Fibroblast of lung (primary cell): ENCODE data around the gene BLOC1S3. TPM values are rescaled to one million over a fixed set of nuclear protein-coding genes. Genes with fewer than 3 reads are reported as not detected.

Experiments used
- DNase-seq, 2 donors: peaks; one replicate each; pipeline versions ENCODE4 v3.0.0 to v3.0.0-alpha.2; 2010; ENCODE audit warnings: low read depth in 2 of 2
- H2AFZ ChIP-seq: 2 replicates; pipeline ENCODE4 v1.5.1; 2012; ENCODE audit warnings: low read length, control low read depth, inconsistent platforms
- H3K27ac ChIP-seq: 2 replicates; pipeline ENCODE4 v1.5.1; 2011; ENCODE audit warnings: low read length, control low read depth; ENCODE audit not compliant: insufficient read depth
- H3K27me3 ChIP-seq: 2 replicates; pipeline ENCODE4 v1.5.1; 2011; ENCODE audit warnings: mild to moderate bottlenecking, low read length; ENCODE audit not compliant: control insufficient read depth, insufficient read depth
- H3K36me3 ChIP-seq: 2 replicates; pipeline ENCODE4 v1.5.1; 2011; ENCODE audit warnings: low read length; ENCODE audit not compliant: control insufficient read depth, insufficient read depth
- H3K4me1 ChIP-seq: 2 replicates; pipeline ENCODE4 v1.5.1; 2011; ENCODE audit warnings: low read length; ENCODE audit not compliant: control insufficient read depth, insufficient read depth; ENCODE audit errors: extremely low read depth
- H3K4me2 ChIP-seq: 2 replicates; pipeline ENCODE4 v1.5.1; 2011; ENCODE audit warnings: low read length, control low read depth; ENCODE audit not compliant: insufficient read depth; ENCODE audit errors: extremely low read depth
- H3K4me3 ChIP-seq, 4 experiments: fragments of 200-600 bp in 1 of 4; sonication (generic) in 1 of 4; replicated peaks in 1 of 4; 2 replicates each; pipeline ENCODE4 v1.5.1; 2011 to 2016; ENCODE audit warnings: low read length in 4 of 4, low read depth in 3 of 4, mild to moderate bottlenecking in 3 of 4, control low read depth in 2 of 4, inconsistent platforms in 1 of 4, mixed read lengths in 1 of 4; ENCODE audit not compliant: insufficient read depth in 1 of 4; ENCODE audit errors: control extremely low read depth in 1 of 4
- H3K79me2 ChIP-seq: 2 replicates; pipeline ENCODE4 v1.5.1; 2012; ENCODE audit warnings: mild to moderate bottlenecking, low read length, inconsistent platforms; ENCODE audit not compliant: control insufficient read depth, insufficient read depth
- H3K9ac ChIP-seq: 2 replicates; pipeline ENCODE4 v1.5.1; 2011; ENCODE audit warnings: mild to moderate bottlenecking, low read length, control low read depth; ENCODE audit not compliant: insufficient read depth
- H3K9me3 ChIP-seq: 2 replicates; pipeline ENCODE4 v1.5.1; 2012; ENCODE audit warnings: low read depth, low read length; ENCODE audit not compliant: control insufficient read depth, insufficient read depth
- H4K20me1 ChIP-seq: 2 replicates; pipeline ENCODE4 v1.5.1; 2011; ENCODE audit warnings: low read length; ENCODE audit not compliant: control insufficient read depth, insufficient read depth; ENCODE audit errors: extremely low read depth
- EZH2 ChIP-seq: IDR thresholded peaks from 2 replicates; pipeline ENCODE4 v1.5.1; 2012; ENCODE audit warnings: low read length, control low read depth, mild to moderate bottlenecking; ENCODE audit errors: missing control alignments
- polyA plus RNA-seq, 2 donors: library from polyadenylated mRNA; depleted of rRNA in 1 of 2; stranded (reverse) in 1 of 2; unstranded in 1 of 2; fragments of >200 nt; gene quantifications; 2 replicates each; pipeline ENCODE4 v1.2.1, GENCODE V29; 2011 to 2012; ENCODE audit warnings: missing spikeins in 1 of 2
- total RNA-seq: library from RNA; depleted of rRNA; stranded (reverse); fragments of >200 nt; gene quantifications from 2 replicates; pipeline ENCODE4 v1.2.1, GENCODE V29; 2014
- TF ChIP-seq, protein P1 (sequence below), 2 donors: IDR thresholded peaks in 1 of 2; conservative IDR thresholded peaks in 1 of 2; 1 replicate in 1 of 2; 2 replicates in 1 of 2; pipeline ENCODE4 v1.5.1; 2011 to 2012; ENCODE audit warnings: low read length in 2 of 2, control low read depth in 1 of 2, inconsistent platforms in 1 of 2, low read depth in 1 of 2, mild to moderate bottlenecking in 1 of 2

BLOC1S3 gene
- total and polyA plus RNA-seq, 2 donors (not counting 1 experiment from before 2014, with no cell fraction given): 3.8 to 5.6 TPM

GRCh38 chr19:45191375-45191774 lies 12.8 kb downstream of the BLOC1S3 start:
- Histone ChIP-seq H3K9ac (no peak overlapping the region), H4K20me1 (no peaks in the 10 kb centered on the region), H3K9me3 (no peaks in the 10 kb centered on the region), H2AFZ (no peak overlapping the region), H3K4me1 (peaks cover 2% of the 10 kb centered on the region), H3K4me2 (no peak overlapping the region), H3K4me3 (no peak overlapping the region), H3K27ac (no peak overlapping the region), H3K36me3 (no peaks in the 10 kb centered on the region), H3K79me2 (no peaks in the 10 kb centered on the region), H3K27me3 (no peaks in the 10 kb centered on the region)
- TF ChIP-seq, protein P1, sequence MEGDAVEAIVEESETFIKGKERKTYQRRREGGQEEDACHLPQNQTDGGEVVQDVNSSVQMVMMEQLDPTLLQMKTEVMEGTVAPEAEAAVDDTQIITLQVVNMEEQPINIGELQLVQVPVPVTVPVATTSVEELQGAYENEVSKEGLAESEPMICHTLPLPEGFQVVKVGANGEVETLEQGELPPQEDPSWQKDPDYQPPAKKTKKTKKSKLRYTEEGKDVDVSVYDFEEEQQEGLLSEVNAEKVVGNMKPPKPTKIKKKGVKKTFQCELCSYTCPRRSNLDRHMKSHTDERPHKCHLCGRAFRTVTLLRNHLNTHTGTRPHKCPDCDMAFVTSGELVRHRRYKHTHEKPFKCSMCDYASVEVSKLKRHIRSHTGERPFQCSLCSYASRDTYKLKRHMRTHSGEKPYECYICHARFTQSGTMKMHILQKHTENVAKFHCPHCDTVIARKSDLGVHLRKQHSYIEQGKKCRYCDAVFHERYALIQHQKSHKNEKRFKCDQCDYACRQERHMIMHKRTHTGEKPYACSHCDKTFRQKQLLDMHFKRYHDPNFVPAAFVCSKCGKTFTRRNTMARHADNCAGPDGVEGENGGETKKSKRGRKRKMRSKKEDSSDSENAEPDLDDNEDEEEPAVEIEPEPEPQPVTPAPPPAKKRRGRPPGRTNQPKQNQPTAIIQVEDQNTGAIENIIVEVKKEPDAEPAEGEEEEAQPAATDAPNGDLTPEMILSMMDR (conservative IDR thresholded peaks at IDR 0.05 in 1 of 2, IDR thresholded peaks at IDR 0.05 in 1 of 2; ENCODE audit: low read depth in 1 of 2, low read length in 2 of 2): no peak
- TF ChIP-seq EZH2: no peak
- DNase-seq: no peak

GRCh38 chr19:45195764-45196163 lies 17.2 kb downstream of the BLOC1S3 start:
- H3K4me2 ChIP-seq: peak overlapping the region; percentile 13
- H3K4me1 ChIP-seq: peaks cover 2% of the 10 kb centered on the region
- H3K4me3 ChIP-seq: no peak overlapping the region
- no peaks in the 10 kb centered on the region for H3K79me2 ChIP-seq
- H3K27me3 ChIP-seq: no peaks in the 10 kb centered on the region
- no peak for TF ChIP-seq EZH2
- TF ChIP-seq, protein P1 (conservative IDR thresholded peaks at IDR 0.05 in 1 of 2, IDR thresholded peaks at IDR 0.05 in 1 of 2; ENCODE audit: low read depth in 1 of 2, low read length in 2 of 2): no peak
- no peaks in the 10 kb centered on the region for H4K20me1 ChIP-seq
- H3K27ac ChIP-seq: peak overlapping the region; percentile 27
- no peak overlapping the region for H3K9ac ChIP-seq
- peak in 1 of 2 donors; percentile 43 for DNase-seq
- H2AFZ ChIP-seq: no peak overlapping the region
- H3K36me3 ChIP-seq: no peaks in the 10 kb centered on the region
- no peaks in the 10 kb centered on the region for H3K9me3 ChIP-seq

- peak; percentile 30 to 56 for DNase-seq
- H3K4me2 ChIP-seq: no peak overlapping the region
Observed at GRCh38 chr19:45200568-45200967, 22.0 kb downstream of the BLOC1S3 start.

More at GRCh38 chr19:45200568-45200967, 22.0 kb downstream of the BLOC1S3 start:
- H3K27me3 ChIP-seq: no peaks in the 10 kb centered on the region
- no peaks in the 10 kb centered on the region for H3K9me3 ChIP-seq
- no peak overlapping the region for H3K9ac ChIP-seq
- no peak for TF ChIP-seq EZH2
- TF ChIP-seq, protein P1 (conservative IDR thresholded peaks at IDR 0.05 in 1 of 2, IDR thresholded peaks at IDR 0.05 in 1 of 2; ENCODE audit: low read depth in 1 of 2, low read length in 2 of 2): peak; percentile 31 to 35
- no peak overlapping the region for H2AFZ ChIP-seq
- no peaks in the 10 kb centered on the region for H4K20me1 ChIP-seq
- H3K79me2 ChIP-seq: no peaks in the 10 kb centered on the region
- no peak overlapping the region for H3K27ac ChIP-seq
- peaks cover 2% of the 10 kb centered on the region for H3K4me1 ChIP-seq
- H3K36me3 ChIP-seq: no peaks in the 10 kb centered on the region
- no peak overlapping the region for H3K4me3 ChIP-seq
